Dermis blood vessel endothelial cell (primary cell): ENCODE data around the gene CHP2. TPM values are rescaled to one million over a fixed set of nuclear protein-coding genes. Genes with fewer than 3 reads are reported as not detected.
"Not testable (repeated sequence)": the region's sequence is repeated elsewhere in the genome, so short reads cannot be mapped to it uniquely, and the experiment has no call there.

Source experiments
- DNase-seq: peaks from one replicate; pipeline ENCODE4 v3.0.0; 2010
- total RNA-seq: library from RNA; depleted of rRNA; stranded (reverse); fragments of >200 nt; gene quantifications from 2 replicates; pipeline ENCODE4 v1.2.3, GENCODE V29; 2014

Gene CHP2
- not detected in 2 replicates for total RNA-seq

GRCh38 chr16:23754594-23755483 lies at the start of gene CHP2:
CHP2 (plus strand) TSS chr16:23755026; CDS start chr16:23755050, 24 bp downstream.
- no peak for DNase-seq

- DNase-seq, result no peak
Observed at GRCh38 chr16:23705517-23705902, 49.3 kb upstream of the CHP2 start.

GRCh38 chr16:23706439-23706838 lies 48.4 kb upstream of the CHP2 start:
- DNase-seq, result no peak

GRCh38 chr16:23709536-23709935 lies 45.3 kb upstream of the CHP2 start:
- DNase-seq, result no peak

GRCh38 chr16:23710008-23710407 lies 44.8 kb upstream of the CHP2 start:
- no peak for DNase-seq

- DNase-seq, result no peak
Observed at GRCh38 chr16:23710504-23710903, 44.3 kb upstream of the CHP2 start.

- no peak for DNase-seq
Observed at GRCh38 chr16:23711785-23712184, 43.0 kb upstream of the CHP2 start.

- DNase-seq, result no peak
Observed at GRCh38 chr16:23712976-23713375, 41.9 kb upstream of the CHP2 start, which contains the start of gene ERN2. ERN2 (minus strand) TSS chr16:23713222; CDS start chr16:23713187, 35 bp downstream.

- DNase-seq, result no peak
Observed at GRCh38 chr16:23716484-23716883, 38.3 kb upstream of the CHP2 start.

GRCh38 chr16:23722613-23723240 lies 32.1 kb upstream of the CHP2 start:
- not testable (repeated sequence) for DNase-seq

- DNase-seq, result no peak
Observed at GRCh38 chr16:23724096-23724784, 30.6 kb upstream of the CHP2 start.

GRCh38 chr16:23724785-23725131 lies 30.1 kb upstream of the CHP2 start:
- no peak for DNase-seq

GRCh38 chr16:23726710-23727109 lies 28.1 kb upstream of the CHP2 start:
- no peak for DNase-seq

- no peak for DNase-seq
Observed at GRCh38 chr16:23728112-23728477, 26.7 kb upstream of the CHP2 start.

- DNase-seq, result no peak
Observed at GRCh38 chr16:23729503-23730424, 25.1 kb upstream of the CHP2 start.

- DNase-seq, result no peak
Observed at GRCh38 chr16:23734176-23734893, 20.5 kb upstream of the CHP2 start.

GRCh38 chr16:23737423-23738028 lies 17.3 kb upstream of the CHP2 start:
- DNase-seq, result not testable (repeated sequence)

GRCh38 chr16:23739516-23739915 lies 15.3 kb upstream of the CHP2 start:
- no peak for DNase-seq

GRCh38 chr16:23741675-23742303 lies 13.0 kb upstream of the CHP2 start:
- no peak for DNase-seq

- no peak for DNase-seq
Observed at GRCh38 chr16:23742766-23743165, 12.1 kb upstream of the CHP2 start.

- DNase-seq, result no peak
Observed at GRCh38 chr16:23745263-23745662, 9.6 kb upstream of the CHP2 start.
